Measurements from ENCODE around the gene MIPOL1. TPM values are rescaled to one million over a fixed set of nuclear protein-coding genes. Genes with fewer than 3 reads are reported as not detected.
"Not testable (repeated sequence)": the region's sequence is repeated elsewhere in the genome, so short reads cannot be mapped to it uniquely, and the experiment has no call there.

MIPOL1 gene
- total and polyA plus RNA-seq, 5 donors from 2014 or later, result not detected

- Mint-ChIP-seq H3K4me3 (no peak overlapping the region), H3K4me1 (no peaks in the 10 kb centered on the region), H3K27ac (no peak overlapping the region), H3K27me3 (no peaks in the 10 kb centered on the region), H3K9me3 (peaks cover 3 to 10% (median 5%) of the 10 kb centered on the region in 7 donors), H3K36me3 (no peaks in the 10 kb centered on the region)
- no peaks in the 10 kb centered on the region for H3K27me3 ChIP-seq (ENCODE audit: control insufficient read depth, insufficient read depth, low read length)
- DNase-seq (no peak), ATAC-seq (ENCODE audit: low read depth in 2 of 2) (no peak)
- H3K36me3 ChIP-seq (ENCODE audit: control insufficient read depth, insufficient read depth, low read length), result no peaks in the 10 kb centered on the region
- H3K4me3 ChIP-seq (ENCODE audit: low read depth, low read length), result no peak overlapping the region
- H3K27ac ChIP-seq (ENCODE audit: insufficient read depth, low read length, poor library complexity, severe bottlenecking), result no peak overlapping the region
- no peaks in the 10 kb centered on the region for H3K4me1 ChIP-seq (ENCODE audit: control insufficient read depth, insufficient read depth, low read length, poor library complexity, severe bottlenecking)
- no peaks in the 10 kb centered on the region for H3K9me3 ChIP-seq (ENCODE audit: control insufficient read depth in 2 of 2, low read length in 2 of 2)
Observed at GRCh38 chr14:37179896-37180502, 17.7 kb upstream of the MIPOL1 start.

DNA sequence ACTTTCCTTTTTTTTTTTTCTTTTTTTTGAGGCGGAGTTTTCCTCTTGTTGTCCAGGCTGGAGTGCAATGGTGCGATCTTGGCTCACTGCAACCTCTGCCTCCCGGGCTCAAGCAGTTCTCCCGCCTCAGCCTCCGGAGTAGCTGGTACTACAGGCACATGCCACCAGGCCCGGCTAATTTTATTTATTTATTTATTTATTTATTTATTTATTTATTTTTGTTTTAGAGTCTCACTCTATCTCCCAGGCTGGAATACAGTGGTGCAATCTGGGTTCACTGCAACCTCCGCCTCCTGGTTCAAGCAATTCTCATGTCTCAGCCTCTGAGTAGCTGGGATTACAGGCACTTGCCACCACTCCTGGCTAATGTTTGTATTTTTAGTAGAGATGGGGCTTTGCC lies 16.9 kb upstream of the MIPOL1 start:
- not testable (repeated sequence) for H3K27ac Mint-ChIP-seq; H3K27me3 ChIP-seq (ENCODE audit: control insufficient read depth, insufficient read depth, low read length); ATAC-seq (ENCODE audit: low read depth in 2 of 2); H3K27ac ChIP-seq (ENCODE audit: insufficient read depth, low read length, poor library complexity, severe bottlenecking); H3K36me3 Mint-ChIP-seq; DNase-seq; H3K27me3 Mint-ChIP-seq; H3K9me3 ChIP-seq (ENCODE audit: control insufficient read depth in 2 of 2, low read length in 2 of 2); H3K36me3 ChIP-seq (ENCODE audit: control insufficient read depth, insufficient read depth, low read length); H3K4me3 Mint-ChIP-seq; H3K4me3 ChIP-seq (ENCODE audit: low read depth, low read length); H3K4me1 ChIP-seq (ENCODE audit: control insufficient read depth, insufficient read depth, low read length, poor library complexity, severe bottlenecking); H3K4me1 Mint-ChIP-seq
- H3K9me3 Mint-ChIP-seq, result peaks cover 3 to 10% (median 5%) of the 10 kb centered on the region in 7 donors

DNA sequence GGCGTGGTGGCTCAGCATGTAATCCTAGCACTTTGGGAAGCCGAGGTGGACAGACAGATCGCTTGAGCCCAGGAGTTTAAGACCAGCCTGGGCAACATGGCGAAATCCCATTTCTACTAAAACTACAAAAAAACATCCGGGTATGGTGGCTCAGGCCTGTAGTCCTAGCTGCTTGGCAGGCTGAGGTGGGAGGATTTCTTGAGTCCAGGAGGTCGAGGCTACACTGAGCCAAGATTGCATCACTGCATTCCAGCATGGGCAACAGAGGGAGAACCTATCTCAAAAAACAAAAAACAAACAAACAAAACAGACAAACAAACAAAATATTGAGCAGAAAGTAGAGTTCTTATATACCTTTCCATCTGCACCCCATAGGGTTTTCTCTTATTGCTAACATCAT lies 16.3 kb upstream of the MIPOL1 start:
- Histone ChIP-seq H3K27ac (ENCODE audit: insufficient read depth, low read length, poor library complexity, severe bottlenecking) (no peak overlapping the region), H3K4me1 (ENCODE audit: control insufficient read depth, insufficient read depth, low read length, poor library complexity, severe bottlenecking) (no peaks in the 10 kb centered on the region), H3K9me3 (ENCODE audit: control insufficient read depth in 2 of 2, low read length in 2 of 2) (no peaks in the 10 kb centered on the region), H3K4me3 (ENCODE audit: low read depth, low read length) (no peak overlapping the region), H3K36me3 (ENCODE audit: control insufficient read depth, insufficient read depth, low read length) (no peaks in the 10 kb centered on the region), H3K27me3 (ENCODE audit: control insufficient read depth, insufficient read depth, low read length) (no peaks in the 10 kb centered on the region)
- Mint-ChIP-seq H3K27me3 (no peaks in the 10 kb centered on the region), H3K4me3 (no peak overlapping the region), H3K27ac (no peak overlapping the region), H3K36me3 (no peaks in the 10 kb centered on the region), H3K4me1 (no peaks in the 10 kb centered on the region), H3K9me3 (peaks cover 3 to 10% (median 5%) of the 10 kb centered on the region in 7 donors)
- no peak for ATAC-seq (ENCODE audit: low read depth in 2 of 2)
- DNase-seq, result no peak

- not testable (repeated sequence) for DNase-seq; H3K4me3 ChIP-seq (ENCODE audit: low read depth, low read length); H3K27me3 Mint-ChIP-seq; H3K36me3 Mint-ChIP-seq; H3K36me3 ChIP-seq (ENCODE audit: control insufficient read depth, insufficient read depth, low read length); H3K27ac Mint-ChIP-seq; H3K4me1 ChIP-seq (ENCODE audit: control insufficient read depth, insufficient read depth, low read length, poor library complexity, severe bottlenecking); H3K27me3 ChIP-seq (ENCODE audit: control insufficient read depth, insufficient read depth, low read length); H3K27ac ChIP-seq (ENCODE audit: insufficient read depth, low read length, poor library complexity, severe bottlenecking); H3K4me3 Mint-ChIP-seq; H3K4me1 Mint-ChIP-seq; H3K9me3 ChIP-seq (ENCODE audit: control insufficient read depth in 2 of 2, low read length in 2 of 2); ATAC-seq (ENCODE audit: low read depth in 2 of 2)
- peaks cover 3 to 17% (median 3%) of the 10 kb centered on the region in 7 donors for H3K9me3 Mint-ChIP-seq
Observed at GRCh38 chr14:37184520-37184919, 13.2 kb upstream of the MIPOL1 start.

GRCh38 chr14:37185670-37186069 lies 12.1 kb upstream of the MIPOL1 start:
- Histone ChIP-seq H3K4me3 (ENCODE audit: low read depth, low read length) (no peak overlapping the region), H3K4me1 (ENCODE audit: control insufficient read depth, insufficient read depth, low read length, poor library complexity, severe bottlenecking) (no peaks in the 10 kb centered on the region), H3K27me3 (ENCODE audit: control insufficient read depth, insufficient read depth, low read length) (no peaks in the 10 kb centered on the region), H3K9me3 (ENCODE audit: control insufficient read depth in 2 of 2, low read length in 2 of 2) (no peaks in the 10 kb centered on the region), H3K36me3 (ENCODE audit: control insufficient read depth, insufficient read depth, low read length) (no peaks in the 10 kb centered on the region), H3K27ac (ENCODE audit: insufficient read depth, low read length, poor library complexity, severe bottlenecking) (no peak overlapping the region)
- no peak overlapping the region for H3K4me3 Mint-ChIP-seq
- H3K36me3 Mint-ChIP-seq, result no peaks in the 10 kb centered on the region
- DNase-seq (no peak), ATAC-seq (ENCODE audit: low read depth in 2 of 2) (no peak)
- peaks cover 0 to 20% (median 3%) of the 10 kb centered on the region in 7 donors for H3K9me3 Mint-ChIP-seq
- no peak overlapping the region for H3K27ac Mint-ChIP-seq
- H3K4me1 Mint-ChIP-seq, result no peaks in the 10 kb centered on the region
- no peaks in the 10 kb centered on the region for H3K27me3 Mint-ChIP-seq

DNA sequence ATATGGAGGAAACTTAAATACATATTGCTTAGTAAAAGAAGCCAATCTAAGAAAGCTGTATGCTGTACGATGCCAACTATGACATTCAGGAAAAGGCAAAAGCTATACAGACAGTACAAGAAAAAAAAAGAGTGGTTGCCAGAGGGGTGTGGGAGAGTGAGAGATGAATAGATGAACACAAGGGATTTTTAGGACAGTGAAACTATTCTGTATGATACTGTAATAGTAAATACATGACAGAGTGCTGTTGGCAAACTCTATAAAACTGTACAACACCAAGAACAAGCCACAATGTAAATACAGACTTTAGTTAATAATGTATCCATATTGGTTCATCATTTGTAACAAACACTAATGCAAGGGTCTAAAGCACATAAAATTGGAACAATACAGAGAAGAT lies 10.9 kb upstream of the MIPOL1 start:
- Histone ChIP-seq H3K4me1 (ENCODE audit: control insufficient read depth, insufficient read depth, low read length, poor library complexity, severe bottlenecking) (no peaks in the 10 kb centered on the region), H3K27ac (ENCODE audit: insufficient read depth, low read length, poor library complexity, severe bottlenecking) (no peak overlapping the region), H3K27me3 (ENCODE audit: control insufficient read depth, insufficient read depth, low read length) (no peaks in the 10 kb centered on the region), H3K36me3 (ENCODE audit: control insufficient read depth, insufficient read depth, low read length) (no peaks in the 10 kb centered on the region), H3K9me3 (ENCODE audit: control insufficient read depth in 2 of 2, low read length in 2 of 2) (no peaks in the 10 kb centered on the region), H3K4me3 (ENCODE audit: low read depth, low read length) (no peak overlapping the region)
- DNase-seq (no peak), ATAC-seq (ENCODE audit: low read depth in 2 of 2) (no peak)
- no peak overlapping the region for H3K4me3 Mint-ChIP-seq
- no peaks in the 10 kb centered on the region for H3K4me1 Mint-ChIP-seq
- no peaks in the 10 kb centered on the region for H3K36me3 Mint-ChIP-seq
- H3K27me3 Mint-ChIP-seq, result no peaks in the 10 kb centered on the region
- H3K9me3 Mint-ChIP-seq, result peaks cover 0 to 20% (median 3%) of the 10 kb centered on the region in 7 donors
- no peak overlapping the region for H3K27ac Mint-ChIP-seq

GRCh38 chr14:37187294-37187693 lies 10.4 kb upstream of the MIPOL1 start:
- no peaks in the 10 kb centered on the region for H3K27me3 Mint-ChIP-seq
- no peaks in the 10 kb centered on the region for H3K36me3 Mint-ChIP-seq
- no peak for ATAC-seq (ENCODE audit: low read depth in 2 of 2)
- H3K27me3 ChIP-seq (ENCODE audit: control insufficient read depth, insufficient read depth, low read length), result no peaks in the 10 kb centered on the region
- H3K27ac ChIP-seq (ENCODE audit: insufficient read depth, low read length, poor library complexity, severe bottlenecking), result no peak overlapping the region
- no peak overlapping the region for H3K4me3 ChIP-seq (ENCODE audit: low read depth, low read length)
- H3K4me3 Mint-ChIP-seq, result no peak overlapping the region
- no peaks in the 10 kb centered on the region for H3K4me1 Mint-ChIP-seq
- no peak for DNase-seq
- H3K27ac Mint-ChIP-seq, result no peak overlapping the region
- H3K4me1 ChIP-seq (ENCODE audit: control insufficient read depth, insufficient read depth, low read length, poor library complexity, severe bottlenecking), result no peaks in the 10 kb centered on the region
- H3K9me3 ChIP-seq (ENCODE audit: control insufficient read depth in 2 of 2, low read length in 2 of 2), result no peaks in the 10 kb centered on the region
- no peaks in the 10 kb centered on the region for H3K36me3 ChIP-seq (ENCODE audit: control insufficient read depth, insufficient read depth, low read length)
- H3K9me3 Mint-ChIP-seq, result peaks cover 0 to 16% (median 3%) of the 10 kb centered on the region in 7 donors

DNA sequence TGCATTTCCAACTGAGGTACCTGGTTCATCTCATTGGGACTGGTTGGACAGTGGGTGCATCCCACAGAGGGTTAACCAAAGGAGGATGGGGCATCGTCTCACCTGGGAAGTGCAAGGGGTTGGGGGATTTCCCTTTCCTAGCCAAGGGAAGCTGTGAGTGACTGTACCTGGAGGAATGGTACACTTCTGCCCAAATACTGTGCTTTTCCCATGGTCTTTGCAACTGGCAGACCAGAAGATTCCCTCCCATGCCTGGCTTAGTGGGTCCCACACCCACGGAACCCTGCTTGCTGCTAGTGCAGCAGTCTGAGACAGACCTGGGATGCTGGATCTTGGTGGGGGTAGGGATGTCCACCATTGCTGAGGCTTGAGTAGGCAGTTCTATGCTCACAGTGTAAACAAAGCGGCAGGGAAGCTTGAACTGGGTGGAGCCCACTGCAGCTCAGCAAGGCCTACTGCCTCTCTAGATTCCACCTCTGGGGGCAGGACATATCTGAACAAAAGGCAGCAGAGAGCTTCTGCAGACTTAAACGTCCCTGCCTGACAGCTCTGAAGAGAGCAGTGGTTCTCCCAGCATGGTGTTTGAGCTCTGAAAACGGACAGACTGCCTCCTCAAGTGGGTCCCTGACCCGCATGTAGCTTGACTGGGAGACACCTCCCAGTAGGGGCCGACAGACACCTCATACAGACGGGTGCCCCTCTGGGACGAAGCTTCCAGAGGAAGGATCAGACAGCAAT lies 9.7 kb upstream of the MIPOL1 start:
- H3K4me1 Mint-ChIP-seq; H3K27me3 Mint-ChIP-seq; H3K4me3 ChIP-seq (ENCODE audit: low read depth, low read length); H3K27ac Mint-ChIP-seq; H3K27me3 ChIP-seq (ENCODE audit: control insufficient read depth, insufficient read depth, low read length); H3K4me3 Mint-ChIP-seq; H3K9me3 ChIP-seq (ENCODE audit: control insufficient read depth in 2 of 2, low read length in 2 of 2); H3K27ac ChIP-seq (ENCODE audit: insufficient read depth, low read length, poor library complexity, severe bottlenecking); DNase-seq; H3K4me1 ChIP-seq (ENCODE audit: control insufficient read depth, insufficient read depth, low read length, poor library complexity, severe bottlenecking); ATAC-seq (ENCODE audit: low read depth in 2 of 2); H3K36me3 Mint-ChIP-seq; H3K36me3 ChIP-seq (ENCODE audit: control insufficient read depth, insufficient read depth, low read length): not testable (repeated sequence)
- H3K9me3 Mint-ChIP-seq, result peaks cover 0 to 16% (median 3%) of the 10 kb centered on the region in 7 donors
